A549 (cell line): ENCODE results near the gene NSMCE4A. TPM values are rescaled to one million over a fixed set of nuclear protein-coding genes. Genes with fewer than 3 reads are reported as not detected.

Experiments
- CBX2 ChIP-seq: fragments of 200-600 bp; sonication (generic); IDR thresholded peaks from 2 replicates; pipeline ENCODE4 v1.6.1; 2016; ENCODE audit warnings: low read depth, mild to moderate bottlenecking, borderline replicate concordance
- CHD4 ChIP-seq: fragments of 200-600 bp; sonication (generic); IDR thresholded peaks from 2 replicates; pipeline ENCODE4 v1.6.1; 2016; ENCODE audit warnings: antibody characterized with exemption, mild to moderate bottlenecking, borderline replicate concordance
- EHMT2 ChIP-seq: fragments of 200-600 bp; sonication (generic); IDR thresholded peaks from 2 replicates; pipeline ENCODE4 v1.6.1; 2016; ENCODE audit warnings: antibody characterized with exemption, low read depth, mild to moderate bottlenecking, moderate library complexity
- FOSL2 ChIP-seq, 2 experiments: fragments of 450-650 bp in 1 of 2; fragments of >200 bp in 1 of 2; sonication (Bioruptor Twin) in 1 of 2; formaldehyde crosslinking; IDR thresholded peaks; 2 replicates each; pipeline versions ENCODE4 v1.5.0 to v1.6.1; 2016 to 2020; ENCODE audit warnings: mild to moderate bottlenecking in 1 of 2, moderate library complexity in 1 of 2
- HDAC2 ChIP-seq: fragments of 200-600 bp; sonication (generic); IDR thresholded peaks from 2 replicates; pipeline ENCODE4 v1.6.1; 2016
- HEYL ChIP-seq: fragments of 250-450 bp; sonication (Bioruptor Pico); IDR thresholded peaks from 2 replicates; pipeline ENCODE4 v1.8.0; 2021; ENCODE audit warnings: mild to moderate bottlenecking, moderate library complexity
- HOXA7 ChIP-seq: fragments of 250-450 bp; sonication (Bioruptor Pico); IDR thresholded peaks from 2 replicates; pipeline ENCODE4 v1.5.0; 2020; ENCODE audit warnings: mild to moderate bottlenecking, moderate library complexity
- HOXB13 ChIP-seq: fragments of 250-450 bp; sonication (Bioruptor Pico); IDR thresholded peaks from 2 replicates; pipeline ENCODE4 v1.5.0; 2020; ENCODE audit warnings: low read depth, mild to moderate bottlenecking, moderate library complexity
- HOXB5 ChIP-seq: fragments of 250-450 bp; sonication (Bioruptor Pico); IDR thresholded peaks from 2 replicates; pipeline ENCODE4 v1.5.0; 2020; ENCODE audit warnings: mild to moderate bottlenecking, moderate library complexity
- JUN ChIP-seq, 2 experiments: fragments of >200 bp; sonication (Bioruptor Twin); formaldehyde crosslinking; IDR thresholded peaks; 2 replicates in 1 of 2; 3 replicates in 1 of 2; pipeline ENCODE4 v1.6.1; 2016 to 2017
- JUNB ChIP-seq: fragments of >200 bp; sonication (Bioruptor Twin); formaldehyde crosslinking; IDR thresholded peaks from 2 replicates; pipeline ENCODE4 v1.6.1; 2016
- KDM1A ChIP-seq: fragments of 200-600 bp; sonication (generic); IDR thresholded peaks from 2 replicates; pipeline ENCODE4 v1.6.1; 2016; ENCODE audit warnings: low read depth, mild to moderate bottlenecking
- KDM5A ChIP-seq: fragments of 200-600 bp; sonication (generic); IDR thresholded peaks from 2 replicates; pipeline ENCODE4 v1.6.1; 2016; ENCODE audit warnings: antibody characterized with exemption, mild to moderate bottlenecking
- MAZ ChIP-seq: fragments of 150-350 bp; IDR thresholded peaks from 2 replicates; pipeline ENCODE4 v1.6.1; 2014; ENCODE audit warnings: antibody characterized with exemption, low read depth, low read length, borderline replicate concordance
- NFE2L2 ChIP-seq: fragments of 150-350 bp; conservative IDR thresholded peaks from 2 replicates; pipeline ENCODE4 v1.6.1; 2014; ENCODE audit warnings: low read length
- NPAS2 ChIP-seq: fragments of 250-450 bp; sonication (Bioruptor Pico); IDR thresholded peaks from 2 replicates; pipeline ENCODE4 v1.8.0; 2022; ENCODE audit warnings: mild to moderate bottlenecking, moderate library complexity, borderline replicate concordance
- NR3C1 ChIP-seq: fragments of >200 bp; sonication (Bioruptor Twin); formaldehyde crosslinking; IDR thresholded peaks from 3 replicates; pipeline ENCODE4 v1.6.1; 2017
- POLR2A ChIP-seq: IDR thresholded peaks from 2 replicates; pipeline ENCODE4 v1.6.1; 2012; ENCODE audit warnings: mild to moderate bottlenecking, low read length
- POLR2AphosphoS2 ChIP-seq: conservative IDR thresholded peaks from 2 replicates; pipeline ENCODE4 v1.6.1; 2012; ENCODE audit warnings: low read length, improper control_type of control experiment, inconsistent platforms
- RAD21 ChIP-seq, 2 experiments: fragments of >200 bp in 1 of 2; sonication (Bioruptor Twin) in 1 of 2; formaldehyde crosslinking in 1 of 2; IDR thresholded peaks in 1 of 2; conservative IDR thresholded peaks in 1 of 2; 2 replicates in 1 of 2; 3 replicates in 1 of 2; pipeline ENCODE4 v1.6.1; 2012 to 2018; ENCODE audit warnings: inconsistent platforms in 1 of 2
- RARB ChIP-seq: fragments of 250-450 bp; sonication (Bioruptor Pico); IDR thresholded peaks from 2 replicates; pipeline ENCODE4 v1.8.0; 2021; ENCODE audit warnings: mild to moderate bottlenecking, moderate library complexity
- RCOR1 ChIP-seq: fragments of 150-350 bp; IDR thresholded peaks from 2 replicates; pipeline ENCODE4 v1.6.1; 2014; ENCODE audit warnings: antibody characterized with exemption, low read length, low read depth
- RFX5 ChIP-seq: fragments of 450-650 bp; IDR thresholded peaks from 2 replicates; pipeline ENCODE4 v1.7.1; 2014; ENCODE audit warnings: antibody characterized with exemption, mild to moderate bottlenecking, moderate library complexity
- RNF2 ChIP-seq: fragments of 200-600 bp; sonication (generic); IDR thresholded peaks from 2 replicates; pipeline ENCODE4 v1.6.1; 2016; ENCODE audit warnings: low read depth, mild to moderate bottlenecking, antibody characterized with exemption, moderate library complexity, borderline replicate concordance
- SMC3 ChIP-seq: fragments of >200 bp; sonication (Bioruptor Twin); formaldehyde crosslinking; IDR thresholded peaks from 3 replicates; pipeline ENCODE4 v1.6.1; 2018; ENCODE audit warnings: inconsistent platforms
- SREBF2 ChIP-seq: fragments of 450-650 bp; IDR thresholded peaks from 2 replicates; pipeline ENCODE4 v1.6.1; 2014; ENCODE audit warnings: mild to moderate bottlenecking, moderate library complexity
- TFCP2L1 ChIP-seq: fragments of 250-450 bp; sonication (Bioruptor Pico); IDR thresholded peaks from 2 replicates; pipeline ENCODE4 v1.5.0; 2021; ENCODE audit warnings: mild to moderate bottlenecking
- TP53 ChIP-seq: fragments of 250-450 bp; sonication (Bioruptor Pico); IDR thresholded peaks from 2 replicates; pipeline ENCODE4 v1.5.0; 2021; ENCODE audit warnings: mild to moderate bottlenecking, moderate library complexity
- ZFP36 ChIP-seq: fragments of 450-650 bp; IDR thresholded peaks from 2 replicates; pipeline ENCODE4 v1.6.1; 2014; ENCODE audit warnings: borderline replicate concordance; ENCODE audit not compliant: partially characterized antibody
- ZSCAN20 ChIP-seq: fragments of 250-450 bp; sonication (Bioruptor Pico); IDR thresholded peaks from 2 replicates; pipeline ENCODE4 v1.8.0; 2022; ENCODE audit warnings: mild to moderate bottlenecking, moderate library complexity
- polyA plus RNA-seq, 4 experiments: library from polyadenylated mRNA; depleted of rRNA in 3 of 4; stranded (reverse); fragments of >200 nt; fragmentation: RNase III in 1 of 4; extraction: RNeasy Plus Mini Kit Qiagen cat#74134 plus additional on column Dnase treatment in 1 of 4; gene quantifications; 2 replicates in 3 of 4; 3 replicates in 1 of 4; pipeline ENCODE4 v1.2.3, GENCODE V29; 2011 to 2017
- TF ChIP-seq, protein P1 (sequence below): IDR thresholded peaks from 2 replicates; pipeline ENCODE4 v1.6.1; 2012; ENCODE audit warnings: low read depth, borderline replicate concordance
- TF ChIP-seq, protein P2 (sequence below): fragments of >200 bp; sonication (Bioruptor Twin); formaldehyde crosslinking; IDR thresholded peaks from 3 replicates; pipeline ENCODE4 v1.6.1; 2016
- TF ChIP-seq, protein P3 (sequence below): fragments of >200 bp; sonication (Bioruptor Twin); formaldehyde crosslinking; IDR thresholded peaks from 3 replicates; pipeline ENCODE4 v1.5.1; 2016
- TF ChIP-seq, protein P4 (sequence below): IDR thresholded peaks from 2 replicates; pipeline ENCODE4 v1.6.1; 2012
- TF ChIP-seq, protein P5 (sequence below): IDR thresholded peaks from 2 replicates; pipeline ENCODE4 v1.6.1; 2012
- TF ChIP-seq, protein P6 (sequence below): fragments of 150-350 bp; IDR thresholded peaks from 2 replicates; pipeline ENCODE4 v1.6.1; 2014; ENCODE audit warnings: low read depth, mild to moderate bottlenecking, low read length

NSMCE4A gene
- polyA plus RNA-seq, 2 of the 4 experiments (the other 2 are of a cell fraction) = 67.2 to 172 TPM

DNA sequence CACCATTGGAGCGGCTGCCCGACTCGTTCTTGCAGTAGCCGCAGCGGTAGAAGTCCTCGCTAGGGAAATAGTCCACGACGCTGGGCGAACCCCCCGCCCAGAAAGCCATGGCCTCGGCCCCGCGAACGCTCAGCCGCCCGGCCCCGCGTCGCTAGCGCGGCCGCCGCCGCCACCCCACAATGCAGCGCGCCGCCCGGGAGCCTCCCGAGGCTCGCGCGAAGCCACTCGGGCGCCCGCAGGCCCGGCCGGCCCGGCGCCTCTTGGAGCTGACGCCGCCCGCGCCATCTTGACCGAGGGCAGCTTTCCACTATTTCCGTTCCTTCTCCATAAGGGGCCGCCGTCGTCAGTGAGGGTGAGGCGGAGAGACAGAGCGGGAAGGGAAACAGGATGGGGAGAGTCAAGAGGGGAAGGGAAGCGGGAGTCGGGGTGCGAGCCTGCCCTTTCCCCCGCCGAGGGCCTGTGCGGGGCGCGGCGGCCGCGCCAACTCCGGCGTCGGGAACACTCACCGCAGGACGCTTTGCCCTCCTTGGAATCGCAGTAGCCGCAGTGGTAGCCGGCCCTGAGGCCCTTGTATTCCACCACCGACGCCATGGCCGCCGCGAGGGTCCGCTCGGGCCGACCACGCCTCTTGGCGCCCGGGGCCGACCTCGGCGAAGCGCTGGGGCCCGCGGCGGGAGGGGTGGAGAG lies 47.0 kb downstream of the NSMCE4A start, which contains the start of gene ATE1 (continued):
- TF ChIP-seq, protein P1, sequence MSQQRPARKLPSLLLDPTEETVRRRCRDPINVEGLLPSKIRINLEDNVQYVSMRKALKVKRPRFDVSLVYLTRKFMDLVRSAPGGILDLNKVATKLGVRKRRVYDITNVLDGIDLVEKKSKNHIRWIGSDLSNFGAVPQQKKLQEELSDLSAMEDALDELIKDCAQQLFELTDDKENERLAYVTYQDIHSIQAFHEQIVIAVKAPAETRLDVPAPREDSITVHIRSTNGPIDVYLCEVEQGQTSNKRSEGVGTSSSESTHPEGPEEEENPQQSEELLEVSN = peak; percentile 80
- TF ChIP-seq TP53 (CRISPR knock-in tag) = peak; percentile 84
- TF ChIP-seq, protein P2, sequence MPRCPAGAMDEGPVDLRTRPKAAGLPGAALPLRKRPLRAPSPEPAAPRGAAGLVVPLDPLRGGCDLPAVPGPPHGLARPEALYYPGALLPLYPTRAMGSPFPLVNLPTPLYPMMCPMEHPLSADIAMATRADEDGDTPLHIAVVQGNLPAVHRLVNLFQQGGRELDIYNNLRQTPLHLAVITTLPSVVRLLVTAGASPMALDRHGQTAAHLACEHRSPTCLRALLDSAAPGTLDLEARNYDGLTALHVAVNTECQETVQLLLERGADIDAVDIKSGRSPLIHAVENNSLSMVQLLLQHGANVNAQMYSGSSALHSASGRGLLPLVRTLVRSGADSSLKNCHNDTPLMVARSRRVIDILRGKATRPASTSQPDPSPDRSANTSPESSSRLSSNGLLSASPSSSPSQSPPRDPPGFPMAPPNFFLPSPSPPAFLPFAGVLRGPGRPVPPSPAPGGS = peak; percentile 71; the same call in 1 of the 3 replicates
- no peak for TF ChIP-seq HDAC2
- 0 out of 2 replicates have a peak, but pooled peaks have one; percentile 51 for TF ChIP-seq HOXB13 (CRISPR knock-in tag)
- no peak for TF ChIP-seq ZSCAN20 (CRISPR knock-in tag)
- TF ChIP-seq RARB (CRISPR knock-in tag) = no peak; the same call in 1 of the 2 replicates
- TF ChIP-seq, protein P3, sequence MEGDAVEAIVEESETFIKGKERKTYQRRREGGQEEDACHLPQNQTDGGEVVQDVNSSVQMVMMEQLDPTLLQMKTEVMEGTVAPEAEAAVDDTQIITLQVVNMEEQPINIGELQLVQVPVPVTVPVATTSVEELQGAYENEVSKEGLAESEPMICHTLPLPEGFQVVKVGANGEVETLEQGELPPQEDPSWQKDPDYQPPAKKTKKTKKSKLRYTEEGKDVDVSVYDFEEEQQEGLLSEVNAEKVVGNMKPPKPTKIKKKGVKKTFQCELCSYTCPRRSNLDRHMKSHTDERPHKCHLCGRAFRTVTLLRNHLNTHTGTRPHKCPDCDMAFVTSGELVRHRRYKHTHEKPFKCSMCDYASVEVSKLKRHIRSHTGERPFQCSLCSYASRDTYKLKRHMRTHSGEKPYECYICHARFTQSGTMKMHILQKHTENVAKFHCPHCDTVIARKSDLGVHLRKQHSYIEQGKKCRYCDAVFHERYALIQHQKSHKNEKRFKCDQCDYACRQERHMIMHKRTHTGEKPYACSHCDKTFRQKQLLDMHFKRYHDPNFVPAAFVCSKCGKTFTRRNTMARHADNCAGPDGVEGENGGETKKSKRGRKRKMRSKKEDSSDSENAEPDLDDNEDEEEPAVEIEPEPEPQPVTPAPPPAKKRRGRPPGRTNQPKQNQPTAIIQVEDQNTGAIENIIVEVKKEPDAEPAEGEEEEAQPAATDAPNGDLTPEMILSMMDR = peak; percentile 6; the same call in 1 of the 3 replicates
- TF ChIP-seq RAD21 (conservative IDR thresholded peaks at IDR 0.05 in 1 of 2, IDR thresholded peaks at IDR 0.05 in 1 of 2) = 0 out of 5 replicates have a peak, but pooled peaks of 1 of the 2 experiments have one; percentile 27
- no peak for TF ChIP-seq CBX2
- TF ChIP-seq KDM5A = no peak
- TF ChIP-seq RNF2 = no peak
- no peak for TF ChIP-seq NPAS2 (CRISPR knock-in tag)
- TF ChIP-seq, protein P4, sequence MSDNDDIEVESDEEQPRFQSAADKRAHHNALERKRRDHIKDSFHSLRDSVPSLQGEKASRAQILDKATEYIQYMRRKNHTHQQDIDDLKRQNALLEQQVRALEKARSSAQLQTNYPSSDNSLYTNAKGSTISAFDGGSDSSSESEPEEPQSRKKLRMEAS = 0 out of 2 replicates have a peak, but pooled peaks have one; percentile 42
- no peak for TF ChIP-seq POLR2AphosphoS2
- peak; percentile 8; the same call in 1 of the 3 replicates for TF ChIP-seq SMC3
- TF ChIP-seq SREBF2 = no peak
- no peak for TF ChIP-seq NFE2L2
- peak; percentile 75; the same call in 1 of the 2 replicates for TF ChIP-seq TFCP2L1 (CRISPR knock-in tag)
- TF ChIP-seq, protein P5, sequence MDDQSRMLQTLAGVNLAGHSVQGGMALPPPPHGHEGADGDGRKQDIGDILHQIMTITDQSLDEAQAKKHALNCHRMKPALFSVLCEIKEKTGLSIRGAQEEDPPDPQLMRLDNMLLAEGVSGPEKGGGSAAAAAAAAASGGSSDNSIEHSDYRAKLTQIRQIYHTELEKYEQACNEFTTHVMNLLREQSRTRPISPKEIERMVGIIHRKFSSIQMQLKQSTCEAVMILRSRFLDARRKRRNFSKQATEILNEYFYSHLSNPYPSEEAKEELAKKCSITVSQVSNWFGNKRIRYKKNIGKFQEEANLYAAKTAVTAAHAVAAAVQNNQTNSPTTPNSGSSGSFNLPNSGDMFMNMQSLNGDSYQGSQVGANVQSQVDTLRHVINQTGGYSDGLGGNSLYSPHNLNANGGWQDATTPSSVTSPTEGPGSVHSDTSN = no peak
- no peak for TF ChIP-seq JUNB
- peak; percentile 62 for TF ChIP-seq POLR2A
- TF ChIP-seq, protein P6, sequence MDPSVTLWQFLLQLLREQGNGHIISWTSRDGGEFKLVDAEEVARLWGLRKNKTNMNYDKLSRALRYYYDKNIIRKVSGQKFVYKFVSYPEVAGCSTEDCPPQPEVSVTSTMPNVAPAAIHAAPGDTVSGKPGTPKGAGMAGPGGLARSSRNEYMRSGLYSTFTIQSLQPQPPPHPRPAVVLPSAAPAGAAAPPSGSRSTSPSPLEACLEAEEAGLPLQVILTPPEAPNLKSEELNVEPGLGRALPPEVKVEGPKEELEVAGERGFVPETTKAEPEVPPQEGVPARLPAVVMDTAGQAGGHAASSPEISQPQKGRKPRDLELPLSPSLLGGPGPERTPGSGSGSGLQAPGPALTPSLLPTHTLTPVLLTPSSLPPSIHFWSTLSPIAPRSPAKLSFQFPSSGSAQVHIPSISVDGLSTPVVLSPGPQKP = no peak
- TF ChIP-seq RCOR1 = no peak
- TF ChIP-seq KDM1A = no peak
- no peak for TF ChIP-seq HEYL
- TF ChIP-seq FOSL2 (IDR thresholded peaks at IDR 0.05) = no peak
- TF ChIP-seq FOSL2 (CRISPR knock-in tag; IDR thresholded peaks at IDR 0.05) = peak; percentile 34; the same call in 1 of the 2 replicates
- TF ChIP-seq NR3C1 = no peak
- peak; percentile 49; the same call in 1 of the 2 replicates for TF ChIP-seq HOXA7 (CRISPR knock-in tag)
- peak; percentile 72 to 95 for TF ChIP-seq JUN (IDR thresholded peaks at IDR 0.05)
- no peak for TF ChIP-seq MAZ
- no peak for TF ChIP-seq CHD4
- TF ChIP-seq ZFP36 = no peak
- no peak for TF ChIP-seq EHMT2
- TF ChIP-seq RFX5 = no peak
- TF ChIP-seq HOXB5 (CRISPR knock-in tag) = no peak
